ENCODE data around the gene APOC4.
"Not testable (repeated sequence)": the region's sequence is repeated elsewhere in the genome, so short reads cannot be mapped to it uniquely, and the experiment has no call there.

Gene APOC4

DNA sequence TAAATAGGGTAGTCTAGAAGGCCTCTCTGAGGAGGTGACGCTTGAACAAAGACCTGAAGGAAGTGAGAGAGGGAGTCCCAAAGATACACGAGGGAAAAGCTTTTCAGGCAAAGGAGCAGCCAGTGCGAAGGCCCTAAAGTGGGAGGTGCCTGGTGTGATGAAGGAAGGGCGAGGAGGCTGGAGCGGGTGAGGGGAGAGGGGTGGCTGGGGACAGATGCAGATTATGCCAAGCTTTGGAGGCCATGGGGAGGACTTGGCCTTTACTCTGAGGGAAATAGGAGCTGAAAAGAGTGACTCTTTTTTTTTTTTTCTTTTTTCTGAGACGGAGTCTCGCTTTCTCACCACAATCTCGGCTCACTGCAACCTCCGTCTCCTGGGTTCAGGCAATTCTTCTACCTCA lies 16.1 kb downstream of the APOC4 start:
- DNase-seq (ENCODE audit: low read depth), result no peak

DNA sequence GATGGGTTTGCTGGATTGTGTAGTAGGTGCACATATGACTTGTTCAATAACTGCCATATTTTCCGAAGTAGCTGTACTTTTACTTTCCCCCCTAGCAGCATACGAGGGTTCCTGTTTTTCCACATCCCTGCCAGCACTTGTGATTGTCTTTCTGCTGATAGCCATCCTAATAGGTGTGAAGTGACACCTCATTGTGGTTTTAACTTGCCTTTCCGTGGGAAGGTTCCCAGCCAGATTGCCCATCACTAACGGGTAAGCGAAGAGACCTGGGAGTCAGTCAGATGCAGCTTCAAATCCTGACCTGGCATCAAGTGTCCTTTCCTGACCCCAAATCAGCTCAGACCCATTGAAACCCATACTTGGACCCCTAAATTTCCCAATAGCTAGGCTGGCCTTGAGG lies 17.7 kb downstream of the APOC4 start:
- DNase-seq (ENCODE audit: low read depth), result no peak

GRCh38 chr19:44960906-44961728 lies 19.1 kb downstream of the APOC4 start:
- DNase-seq (ENCODE audit: low read depth), result no peak

DNA sequence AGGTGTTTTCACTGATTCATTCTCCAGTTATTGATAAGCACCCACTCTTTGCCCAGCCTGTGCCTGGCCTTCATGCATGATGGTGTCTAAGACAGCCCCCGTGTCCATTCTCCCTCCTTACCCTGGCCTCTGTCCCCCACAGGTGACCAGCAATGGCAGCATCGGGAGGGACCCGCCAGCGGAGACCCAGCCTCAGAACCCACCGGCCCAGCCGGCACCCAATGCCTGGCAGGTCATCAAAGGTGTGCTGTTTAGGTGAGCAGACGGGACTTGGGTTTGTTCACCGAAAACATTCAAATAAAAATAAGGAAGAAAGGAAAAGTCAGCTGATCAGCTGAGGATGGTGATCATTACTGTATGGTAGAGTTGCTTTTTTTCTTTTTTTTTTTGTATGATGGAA lies 19.8 kb downstream of the APOC4 start:
- no peak for DNase-seq (ENCODE audit: low read depth)

- no peak for DNase-seq (ENCODE audit: low read depth)
These were observed 26.1 kb downstream of the APOC4 start for GRCh38 chr19:44968118-44968517.

GRCh38 chr19:44968670-44969069 lies 26.6 kb downstream of the APOC4 start:
- DNase-seq (ENCODE audit: low read depth), result no peak

- no peak for DNase-seq (ENCODE audit: low read depth)
These were observed 27.4 kb downstream of the APOC4 start for GRCh38 chr19:44969437-44969836.

DNA sequence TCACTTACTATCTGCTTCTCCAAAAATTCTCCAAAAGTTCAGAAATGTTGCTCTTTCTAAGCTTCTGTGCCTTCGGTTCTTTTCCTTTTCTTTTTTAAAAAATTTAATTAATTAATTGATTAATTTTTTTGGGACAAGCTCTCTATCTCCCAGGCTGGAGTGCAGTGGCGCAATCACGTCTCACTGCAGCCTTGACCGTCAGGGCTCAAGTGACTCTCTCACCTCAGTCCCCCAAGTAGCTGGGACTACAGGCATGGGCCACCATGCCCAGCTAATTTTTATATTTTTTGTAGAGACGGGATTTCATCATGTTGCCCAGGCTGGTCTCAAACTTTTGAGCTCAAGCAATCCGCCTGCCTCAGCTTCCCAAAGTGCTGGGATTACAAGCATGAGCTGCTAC lies 29.4 kb downstream of the APOC4 start:
- not testable (repeated sequence) for DNase-seq (ENCODE audit: low read depth)

DNA sequence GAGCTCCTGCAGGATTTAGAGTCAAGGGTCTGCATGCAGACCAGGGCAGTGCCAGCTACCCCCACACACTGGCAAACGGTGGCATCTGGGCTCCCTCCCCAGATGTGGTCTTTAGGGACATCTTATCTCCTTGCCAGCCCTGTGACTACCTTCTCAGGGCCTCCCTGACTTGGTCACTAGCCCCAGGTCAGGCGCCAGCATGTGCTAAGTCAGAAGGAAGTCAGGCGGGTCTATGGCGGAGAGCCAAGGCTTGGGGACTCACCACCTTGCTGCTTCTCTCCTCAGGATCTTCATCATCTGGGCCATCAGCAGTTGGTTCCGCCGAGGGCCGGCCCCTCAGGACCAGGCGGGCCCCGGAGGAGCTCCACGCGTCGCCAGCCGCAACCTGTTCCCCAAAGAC lies 30.8 kb downstream of the APOC4 start:
- DNase-seq (ENCODE audit: low read depth), result no peak

DNA sequence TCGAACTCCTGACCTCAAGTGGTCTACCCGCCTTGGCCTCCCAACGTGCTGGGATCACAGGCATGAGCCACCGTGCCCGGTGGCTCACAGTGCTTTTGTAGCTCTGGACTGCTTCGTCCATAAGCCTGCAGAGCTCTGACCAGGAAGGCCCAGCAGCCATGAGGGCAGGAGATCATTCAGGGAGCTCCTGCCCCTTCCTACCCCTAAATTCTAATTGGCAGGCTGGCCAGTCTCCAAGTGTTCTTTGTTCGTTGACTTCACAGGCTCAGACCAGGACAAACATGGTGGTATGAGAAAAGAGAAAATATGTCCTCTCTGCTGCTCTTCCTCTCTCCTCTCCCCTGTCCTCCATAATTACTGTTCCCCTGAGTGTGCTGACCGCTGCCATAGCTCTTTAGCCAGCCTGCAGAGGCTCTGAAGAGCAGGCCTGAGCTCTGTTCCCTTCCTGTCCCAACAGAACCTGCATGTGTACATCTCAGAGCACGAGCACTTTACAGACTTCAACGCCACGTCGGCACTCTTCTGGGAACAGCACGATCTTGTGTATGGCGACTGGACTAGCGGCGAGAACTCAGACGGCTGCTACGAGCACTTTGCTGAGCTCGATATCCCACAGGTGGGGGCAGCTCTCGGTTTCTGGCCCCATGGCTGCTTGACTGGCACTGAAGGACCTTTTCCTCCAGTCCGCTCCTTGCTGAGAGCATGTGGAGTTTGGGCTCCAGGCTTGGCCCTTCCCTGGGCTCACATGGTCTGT lies 32.1 kb downstream of the APOC4 start:
- DNase-seq (ENCODE audit: low read depth), result no peak

DNA sequence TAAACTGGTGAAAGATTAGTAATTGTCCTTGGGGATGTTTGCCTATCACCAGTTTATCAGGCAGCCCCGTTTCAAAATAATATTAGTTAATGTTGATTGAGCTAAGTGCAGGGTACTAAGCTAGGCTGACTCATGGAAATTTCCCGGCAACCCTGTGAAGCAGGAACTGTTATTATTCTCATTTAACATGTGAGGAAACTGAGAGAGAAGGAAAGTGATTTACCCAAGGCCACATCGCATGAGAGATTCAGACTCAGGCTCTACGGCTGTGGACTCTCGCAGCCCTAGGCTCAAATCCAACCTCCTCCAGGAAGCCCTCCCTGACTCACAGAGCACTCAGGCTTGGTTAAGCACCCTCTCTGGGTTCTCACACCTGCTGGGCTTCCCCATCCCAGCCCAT lies 32.8 kb downstream of the APOC4 start:
- no peak for DNase-seq (ENCODE audit: low read depth)

- DNase-seq (ENCODE audit: low read depth), result no peak
These were observed 33.4 kb downstream of the APOC4 start for GRCh38 chr19:44975444-44975843.

- DNase-seq (ENCODE audit: low read depth), result no peak
These were observed 42.0 kb downstream of the APOC4 start for GRCh38 chr19:44984005-44984404.

- DNase-seq (ENCODE audit: low read depth), result no peak
These were observed 43.4 kb downstream of the APOC4 start for GRCh38 chr19:44985445-44985844.

GRCh38 chr19:44986389-44986788 lies 44.4 kb downstream of the APOC4 start:
- no peak for DNase-seq (ENCODE audit: low read depth)

DNA sequence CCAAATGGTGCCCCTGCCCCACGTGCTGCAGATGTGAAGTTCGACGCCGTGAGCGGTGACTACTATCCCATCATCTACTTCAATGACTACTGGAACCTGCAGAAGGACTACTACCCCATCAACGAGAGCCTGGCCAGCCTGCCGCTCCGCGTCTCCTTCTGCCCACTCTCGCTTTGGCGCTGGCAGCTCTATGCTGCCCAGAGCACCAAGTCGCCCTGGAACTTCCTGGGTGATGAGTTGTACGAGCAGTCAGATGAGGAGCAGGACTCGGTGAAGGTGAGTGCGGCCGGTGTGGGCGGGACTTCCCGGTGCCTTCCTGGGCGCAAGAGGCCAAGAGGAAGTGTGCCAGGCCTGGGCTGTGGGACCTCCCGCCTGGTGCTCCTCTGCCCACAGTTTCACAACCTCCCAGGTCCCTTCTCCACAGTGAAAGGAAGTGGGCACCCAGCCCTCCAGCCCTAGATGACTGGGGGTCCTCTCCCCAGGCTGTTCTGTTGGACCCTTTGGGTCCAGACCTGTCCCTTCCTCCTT lies 45.2 kb downstream of the APOC4 start:
- no peak for DNase-seq (ENCODE audit: low read depth)

- no peak for DNase-seq (ENCODE audit: low read depth)
These were observed 46.2 kb downstream of the APOC4 start for GRCh38 chr19:44988273-44988672.

- peak; percentile 54 for DNase-seq (ENCODE audit: low read depth)
These were observed 47.0 kb downstream of the APOC4 start for GRCh38 chr19:44988896-44989556.

- DNase-seq (ENCODE audit: low read depth), result no peak
These were observed 48.4 kb downstream of the APOC4 start for GRCh38 chr19:44990459-44990858.

DNA sequence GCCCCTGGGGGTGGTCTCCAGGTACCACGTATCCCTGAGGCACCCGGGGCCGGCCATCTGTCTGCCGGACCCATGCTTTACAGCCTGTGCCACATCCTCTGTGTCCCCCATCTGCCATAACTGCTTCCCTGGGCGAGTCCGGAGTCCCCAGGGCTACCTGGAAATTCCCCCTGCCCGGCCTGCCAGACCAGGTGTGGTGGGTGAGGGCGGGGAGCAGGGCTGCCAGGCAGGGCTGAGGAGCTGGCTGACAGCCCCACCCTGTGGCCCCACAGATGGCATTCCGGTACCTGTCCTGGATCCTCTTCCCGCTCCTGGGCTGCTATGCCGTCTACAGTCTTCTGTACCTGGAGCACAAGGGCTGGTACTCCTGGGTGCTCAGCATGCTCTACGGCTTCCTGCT lies 48.9 kb downstream of the APOC4 start:
- no peak for DNase-seq (ENCODE audit: low read depth)

- DNase-seq (ENCODE audit: low read depth), result no peak
These were observed 50.5 kb downstream of the APOC4 start for GRCh38 chr19:44992336-44993163.

DNA sequence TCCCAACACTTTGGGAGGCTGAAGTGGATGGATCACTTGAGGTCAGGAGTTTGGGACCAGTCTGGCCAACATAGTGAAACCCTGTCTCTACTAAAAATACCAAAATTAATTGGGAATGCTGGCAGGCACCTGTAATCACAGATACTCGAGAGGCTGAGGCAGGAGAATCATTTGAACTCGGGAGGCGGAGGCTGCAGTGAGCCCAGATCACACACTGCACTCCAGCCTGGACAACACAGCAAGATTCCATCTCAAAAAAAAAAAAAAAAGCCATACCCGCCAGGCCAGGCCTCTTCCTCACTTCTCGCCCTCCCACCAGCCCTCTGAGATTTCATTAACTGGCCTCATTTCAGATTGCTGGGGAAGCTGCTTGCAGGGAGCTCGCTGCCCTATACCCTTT lies 51.5 kb downstream of the APOC4 start:
- DNase-seq (ENCODE audit: low read depth), result no peak
